Astrocyte of the cerebellum (primary cell): ENCODE results near the gene NKPD1.

Experiments used
- DNase-seq: peaks from one replicate; pipeline ENCODE4 v3.0.0-alpha.2; 2011; ENCODE audit warnings: low read depth
- H3K4me3 ChIP-seq: 2 replicates; pipeline ENCODE4 v1.5.1; 2011; ENCODE audit warnings: mild to moderate bottlenecking, low read depth, low read length, moderate library complexity
- CTCF ChIP-seq: IDR thresholded peaks from 2 replicates; pipeline ENCODE4 v1.5.1; 2012; ENCODE audit warnings: low read length, low read depth, moderate library complexity, mild to moderate bottlenecking; ENCODE audit errors: missing control alignments
- in situ Hi-C: cut with HindIII; loops from 2 replicates; pipeline ENCODE4 v1.10.0; 2017; ENCODE audit warnings: low sequenced_read_pairs

Gene NKPD1

GRCh38 chr19:45135176-45135885, 25.5 kb downstream of the NKPD1 start:
- no peak for TF ChIP-seq CTCF
- in situ Hi-C loops, result no loop called here
- no peak overlapping the region for H3K4me3 ChIP-seq
- DNase-seq, result no peak

DNA sequence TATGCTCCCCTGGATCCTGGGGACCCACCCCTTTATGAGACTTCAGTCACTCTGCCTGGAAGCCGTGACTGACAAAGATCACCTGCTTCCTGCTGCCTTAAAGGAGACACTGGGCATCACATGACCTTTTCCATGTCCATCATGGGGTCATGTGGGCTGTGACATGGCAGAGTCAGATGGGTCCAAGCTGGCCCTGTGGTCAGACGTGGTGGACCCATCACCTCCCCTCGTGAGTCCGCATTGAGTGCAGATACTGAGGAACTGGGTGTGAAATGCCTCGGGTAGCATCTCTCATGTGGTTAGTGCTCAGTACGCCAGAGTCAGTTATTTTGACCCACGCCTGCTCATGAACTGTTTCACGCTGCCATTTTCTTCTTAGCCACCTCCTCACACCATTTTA, 27.1 kb downstream of the NKPD1 start:
- no peak for DNase-seq
- TF ChIP-seq CTCF, result no peak
- no peak overlapping the region for H3K4me3 ChIP-seq
- in situ Hi-C loops, result no loop called here

DNA sequence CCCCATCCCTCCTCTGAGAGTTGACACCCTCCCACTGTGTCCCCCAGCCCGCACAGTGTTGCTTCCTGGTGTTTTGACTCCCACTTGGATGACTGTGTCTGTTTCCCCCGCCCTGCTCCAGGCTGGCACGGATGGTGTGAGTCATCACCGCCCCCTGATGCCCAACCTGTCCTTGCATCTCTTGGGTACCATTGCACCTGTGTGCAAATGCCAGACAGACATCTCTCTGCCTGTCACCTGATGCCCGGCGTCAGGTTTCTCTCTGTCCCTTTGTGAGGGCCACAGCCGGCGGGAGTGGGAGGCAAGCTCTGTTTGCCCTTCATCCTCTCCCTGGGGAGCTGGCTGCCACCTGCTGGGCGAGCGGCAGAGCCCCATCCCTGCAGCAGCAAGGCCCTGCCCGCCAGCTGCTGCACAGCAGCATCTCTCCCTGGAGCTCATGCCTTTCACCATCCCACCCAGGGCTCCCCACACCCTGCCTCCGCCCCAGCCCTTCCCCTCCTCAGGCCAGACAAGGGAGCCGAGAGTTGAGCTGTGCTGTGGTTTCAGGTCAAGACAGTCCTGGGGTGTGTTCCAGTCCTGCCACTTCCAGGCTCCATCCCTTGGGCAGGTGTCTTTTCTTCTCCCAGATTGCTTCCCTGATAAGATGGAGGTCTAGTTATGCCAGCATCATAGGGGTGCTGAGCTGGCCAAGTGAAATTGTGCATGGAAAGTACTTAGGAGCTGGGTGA, 29.7 kb downstream of the NKPD1 start:
- no peak for DNase-seq
- H3K4me3 ChIP-seq, result no peak overlapping the region
- in situ Hi-C loops, result no loop called here
- TF ChIP-seq CTCF, result no peak

GRCh38 chr19:45130236-45130635, 30.5 kb downstream of the NKPD1 start:
- no peak overlapping the region for H3K4me3 ChIP-seq
- in situ Hi-C loops, result no loop called here
- no peak for DNase-seq
- no peak for TF ChIP-seq CTCF

- in situ Hi-C loops, result no loop called here
- H3K4me3 ChIP-seq, result no peak overlapping the region
- no peak for TF ChIP-seq CTCF
- DNase-seq, result no peak
Measured at GRCh38 chr19:45128806-45129205, 32.0 kb downstream of the NKPD1 start.

DNA sequence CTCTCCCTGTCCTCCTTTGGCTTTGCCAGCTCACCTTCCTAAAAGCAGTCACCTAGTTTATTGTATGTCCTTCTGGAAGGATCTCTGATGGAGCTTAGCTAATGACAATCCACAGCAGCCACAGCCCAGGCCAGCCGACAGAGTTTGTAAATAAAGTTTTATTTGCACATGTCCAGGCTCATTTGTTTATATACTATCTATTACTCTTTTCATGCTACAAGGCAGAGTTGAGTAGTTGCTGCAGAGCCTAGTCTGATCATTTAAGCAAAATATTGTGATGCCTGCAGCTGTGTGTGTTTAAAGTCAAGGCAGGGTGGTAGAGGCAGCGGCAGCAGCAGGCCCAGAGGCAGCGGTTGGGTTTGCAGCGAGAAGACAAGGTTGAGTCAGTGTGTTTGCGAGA, 32.6 kb downstream of the NKPD1 start:
- in situ Hi-C loops, result no loop called here
- no peak for TF ChIP-seq CTCF
- H3K4me3 ChIP-seq, result no peak overlapping the region
- DNase-seq, result no peak
